ENCODE data around the gene USP33.
"Not testable (repeated sequence)": the region's sequence is repeated elsewhere in the genome, so short reads cannot be mapped to it uniquely, and the experiment has no call there.

GRCh38 chr1:77749489-77749888 is 10.2 kb downstream of the USP33 start:
- not testable (repeated sequence) for TF ChIP-seq CTCF (IDR thresholded peaks at IDR 0.05; ENCODE audit: insufficient read depth, low read length); GABPA (IDR thresholded peaks at IDR 0.05; ENCODE audit: low read depth); REST (IDR thresholded peaks at IDR 0.05; ENCODE audit: insufficient replicate concordance, low read depth)

All from HL-60 (cell line).